8988T (cell line): ENCODE data around the gene MTMR8.

Source experiments
- DNase-seq: peaks from one replicate; pipeline ENCODE4 v3.0.0; 2011

The MTMR8 gene

GRCh38 chrX:64291123-64291522 lies 104.1 kb downstream of the MTMR8 start:
- no peak for DNase-seq

GRCh38 chrX:64265265-64265664 lies 130.0 kb downstream of the MTMR8 start:
- DNase-seq, result no peak

GRCh38 chrX:64230123-64230970 lies 164.9 kb downstream of the MTMR8 start, which contains the start of gene ASB12:
Gene ASB12, minus strand, starts transcription at chrX:64230607. Its CDS starts 4,957 bp downstream, at chrX:64225650.
- DNase-seq, result no peak

GRCh38 chrX:64229154-64229553 lies 166.1 kb downstream of the MTMR8 start:
- no peak for DNase-seq
